K562 (cell line): Measurements from ENCODE around the gene TEDDM1. TPM values are rescaled to one million over a fixed set of nuclear protein-coding genes. Genes with fewer than 3 reads are reported as not detected.

ENCODE experiments used
- ATAC-seq: fragments of 200-7000 bp; cut with Tn5 transposase; 3 replicates; pipeline ENCODE4 v1.9.1; 2020; ENCODE audit warnings: moderate library complexity
- Bru-seq: library from RNA; stranded (reverse); fragments of 400-500 nt; gene quantifications from one replicate; lab custom pipeline; 2021; lab: Mats Ljungman, UMichigan
- BruChase-seq, 2 experiments: library from RNA; stranded (reverse); fragments of 400-500 nt; gene quantifications; one replicate each; lab custom pipeline; 2021; lab: Mats Ljungman, UMichigan
- BruUV-seq: library from RNA; stranded (reverse); fragments of 400-500 nt; replicated peaks from 2 replicates; lab custom pipeline; 2021; lab: Mats Ljungman, UMichigan
- CTCF ChIA-PET: fragments of 300-600 bp; formaldehyde crosslinking; extraction: SDS; loops from one replicate; lab custom pipeline; 2021; ENCODE audit warnings: low intra/inter-chr PET ratio; lab: Yijun Ruan, JAX
- POLR2A ChIA-PET: fragments of 300-600, 350-650 bp; sonication (Branson Sonifier 250); formaldehyde crosslinking; extraction: SDS; loops from one replicate; lab custom pipeline; 2021; ENCODE audit warnings: antibody characterized with exemption, inconsistent platforms; lab: Yijun Ruan, JAX
- DNase-seq, 4 experiments: peaks; one replicate each; pipeline versions ENCODE4 v3.0.0 to v3.0.0-alpha.2; 2011 to 2018; ENCODE audit warnings: low spot score in 3 of 4, mixed read lengths in 3 of 4; ENCODE audit errors: extremely low read depth in 1 of 4
- FAIRE-seq: peaks from 2 replicates; lab custom pipeline; 2011; peaks lifted over from hg19 to GRCh38; lab: Jason Lieb, UNC
- H2AFZ ChIP-seq: 2 replicates; pipeline ENCODE4 v1.6.0; 2011; ENCODE audit warnings: low read depth, low read length, control low read depth, inconsistent platforms
- H3K27ac ChIP-seq: fragments of 200-600 bp; 3 replicates; pipeline ENCODE4 v1.8.0; 2011; ENCODE audit warnings: low read depth, mild to moderate bottlenecking, control low read depth, inconsistent platforms, low read length, moderate library complexity, mixed read lengths; ENCODE audit errors: extremely low read depth
- H3K27me3 ChIP-seq, 2 experiments: fragments of 300-600 bp in 1 of 2; 2 replicates in 1 of 2; 3 replicates in 1 of 2; pipeline versions ENCODE4 v1.6.0 to v1.8.0; 2011; ENCODE audit warnings: inconsistent platforms in 2 of 2, low read length in 2 of 2, mild to moderate bottlenecking in 1 of 2, mixed read lengths in 1 of 2, moderate library complexity in 1 of 2; ENCODE audit not compliant: control insufficient read depth in 2 of 2, insufficient read depth in 2 of 2
- H3K36me3 ChIP-seq: fragments of 300-600 bp; 3 replicates; pipeline ENCODE4 v1.8.0; 2011; ENCODE audit warnings: mild to moderate bottlenecking, low read length, inconsistent platforms; ENCODE audit not compliant: control insufficient read depth, insufficient read depth
- H3K4me1 ChIP-seq, 2 experiments: fragments of 200-600 bp in 1 of 2; replicated peaks in 1 of 2; 2 replicates in 1 of 2; 3 replicates in 1 of 2; pipeline versions ENCODE4 v1.5.1 to v1.8.0; 2011; ENCODE audit warnings: inconsistent platforms in 2 of 2, low read length in 2 of 2, mild to moderate bottlenecking in 1 of 2, mixed read lengths in 1 of 2, moderate library complexity in 1 of 2; ENCODE audit not compliant: control insufficient read depth in 2 of 2, insufficient read depth in 2 of 2
- H3K4me2 ChIP-seq: 2 replicates; pipeline ENCODE4 v1.6.1; 2011; ENCODE audit warnings: low read length, control low read depth, inconsistent platforms, mixed read lengths; ENCODE audit not compliant: insufficient read depth
- H3K4me3 ChIP-seq: fragments of 200-600 bp; sonication (generic), shearing (Covaris generic); 2 replicates; pipeline ENCODE4 v1.5.1; 2016; ENCODE audit warnings: control low read depth, inconsistent platforms
- H3K79me2 ChIP-seq: fragments of 200-600 bp; 3 replicates; pipeline ENCODE4 v1.8.0; 2011; ENCODE audit warnings: low read length, inconsistent platforms; ENCODE audit not compliant: control insufficient read depth, insufficient read depth
- H3K9ac ChIP-seq, 2 experiments: 2 replicates each; pipeline versions ENCODE4 v1.6.0 to v1.6.1; 2011; ENCODE audit warnings: low read depth in 2 of 2, low read length in 2 of 2, control low read depth in 1 of 2, inconsistent platforms in 1 of 2, mild to moderate bottlenecking in 1 of 2, mixed read lengths in 1 of 2; ENCODE audit not compliant: insufficient read depth in 1 of 2
- H3K9me1 ChIP-seq: one replicate; pipeline ENCODE4 v1.6.0; 2011; ENCODE audit warnings: inconsistent platforms, mild to moderate bottlenecking, low read length, moderate library complexity; ENCODE audit not compliant: control insufficient read depth, insufficient read depth
- H3K9me3 ChIP-seq: replicated peaks from 2 replicates; pipeline ENCODE4 v1.5.1; 2011; ENCODE audit warnings: low read depth, low read length, inconsistent platforms; ENCODE audit not compliant: control insufficient read depth, insufficient read depth
- H4K20me1 ChIP-seq: replicated peaks from 2 replicates; pipeline ENCODE4 v1.6.1; 2011; ENCODE audit warnings: low read length, inconsistent platforms, mixed read lengths; ENCODE audit not compliant: control insufficient read depth, insufficient read depth
- HSF4 ChIP-seq: fragments of 250-450 bp; sonication (Bioruptor Pico); IDR thresholded peaks from 2 replicates; pipeline ENCODE4 v2.1.2; 2022; ENCODE audit warnings: mild to moderate bottlenecking, moderate library complexity, borderline replicate concordance
- JUN ChIP-seq, 2 experiments: sonication (generic) in 1 of 2; formaldehyde crosslinking in 1 of 2; IDR thresholded peaks; 2 replicates each; pipeline versions ENCODE4 v1.6.1 to v1.8.0; 2012 to 2022; ENCODE audit warnings: borderline replicate concordance in 2 of 2, mild to moderate bottlenecking in 2 of 2, improper control_type of control experiment in 1 of 2, low read depth in 1 of 2, low read length in 1 of 2, missing genetic modification reagents in 1 of 2
- ZNF143 ChIP-seq: sonication (generic); formaldehyde crosslinking; IDR thresholded peaks from 2 replicates; pipeline ENCODE4 v1.9.0; 2022; ENCODE audit warnings: mild to moderate bottlenecking, missing genetic modification reagents
- ZNF778 ChIP-seq: fragments of 450-650 bp; formaldehyde crosslinking; IDR thresholded peaks from 2 replicates; pipeline ENCODE4 v1.4.0; 2020; ENCODE audit warnings: mild to moderate bottlenecking, moderate library complexity
- WGBS: fragments of 100-300 bp; shearing (Covaris generic); methylation state at CpG from one replicate; pipeline ENCODE4 v1.1.6; 2016; ENCODE audit warnings: low coverage, mixed read lengths; ENCODE audit not compliant: insufficient coverage; ENCODE audit errors: missing lambda C conversion rate; 5-methylcytosine and 5-hydroxymethylcytosine counted together
- in situ Hi-C: fragments of 300-500 bp; cut with MboI; formaldehyde crosslinking; loops from 4 replicates; pipeline ENCODE4 v1.15.0; 2018; ENCODE audit warnings: inconsistent platforms, mixed read lengths
- intact Hi-C: fragments of 100-400 bp; cut with micrococcal nuclease; formaldehyde crosslinking; loops from 2 replicates; pipeline ENCODE4 v1.14.2; 2022
- long read RNA-seq, 3 experiments: library from polyadenylated mRNA in 2 of 3; library from RNA in 1 of 3; unstranded in 2 of 3; stranded (forward) in 1 of 3; transcript quantifications; one replicate each; pipeline ENCODE4 v2.0.0, GENCODE V29; 2019 to 2022
- polyA minus RNA-seq, 3 experiments: library from RNA; depleted of rRNA, polyadenylated mRNA; stranded (reverse); fragments of >200 nt; gene quantifications; 2 replicates each; pipeline ENCODE4 v1.2.3, GENCODE V29; 2011
- polyA plus RNA-seq, 8 experiments: library from polyadenylated mRNA; depleted of rRNA in 4 of 8; stranded (reverse) in 5 of 8; unstranded in 3 of 8; fragments of >200 nt; fragmentation: Nextera tagmentation in 2 of 8; fragmentation: Illumina TruSeq in 1 of 8; extraction: Ambion mirVana in 2 of 8; extraction: Trizol in 1 of 8; gene quantifications; 2 replicates each; pipeline versions ENCODE4 v1.2.1 to v1.2.3, GENCODE V29; 2011 to 2014; ENCODE audit warnings: inconsistent platforms in 1 of 8, missing spikeins in 1 of 8
- total RNA-seq, 7 experiments: library from RNA; depleted of rRNA in 6 of 7; stranded (reverse); fragments of >200 nt in 6 of 7; fragmentation: Illumina TruSeq in 2 of 7; extraction: Trizol in 2 of 7; gene quantifications; 2 replicates each; pipeline versions ENCODE4 v1.2.1 to v1.2.3, GENCODE V29; 2011 to 2021; ENCODE audit warnings: low replicate concordance in 1 of 7
- TF ChIP-seq, protein P1 (sequence below): sonication (generic); formaldehyde crosslinking; IDR thresholded peaks from 2 replicates; pipeline ENCODE4 v1.8.1; 2023; ENCODE audit warnings: mild to moderate bottlenecking, missing genetic modification reagents

Gene TEDDM1
- not detected in 2 replicates for total RNA-seq (2011; cell fraction: chromatin; rRNA removed; ENCODE audit: low replicate concordance)
- not detected in 2 replicates for total RNA-seq (2011; cell fraction: nucleolus; rRNA removed)
- total RNA-seq (2011; cell fraction: nucleoplasm; rRNA removed), result not detected in 2 replicates
- total RNA-seq (2014; rRNA removed) (not detected in 2 replicates), total RNA-seq (2014; rRNA removed; fragmentation: Illumina TruSeq; extraction: Trizol) (not detected in 2 replicates), total RNA-seq (2015; rRNA removed; fragmentation: Illumina TruSeq; extraction: Trizol) (not detected in 2 replicates), total RNA-seq (2021) (not detected in 2 replicates), polyA plus RNA-seq (2011; rRNA removed) (not detected in 2 replicates), polyA plus RNA-seq (2014; fragmentation: Illumina TruSeq; extraction: Trizol) (not detected in 2 replicates), polyA plus RNA-seq (2014; fragmentation: Nextera tagmentation; extraction: Ambion mirVana) (not detected), polyA plus RNA-seq (2014; rRNA removed) (not detected in 2 replicates), polyA minus RNA-seq (2011; rRNA and poly(A)+ RNA removed) (not detected in 2 replicates), Bru-seq, nascent RNA (not detected), BruChase-seq, experiment 1, labeled RNA remaining after a 2-hour chase (not detected), BruChase-seq, experiment 2, labeled RNA remaining after a 6-hour chase (not detected)
- polyA plus RNA-seq (2011; cell fraction: cytosol; rRNA removed), result not detected in 2 replicates
- not detected in 2 replicates for polyA plus RNA-seq (2011; cell fraction: nucleus; rRNA removed)
- 0.10 TPM in 1 of 2 replicates, not detected in the other for polyA plus RNA-seq (2012)
- polyA minus RNA-seq (2011; cell fraction: cytosol; rRNA and poly(A)+ RNA removed), result not detected in 2 replicates
- not detected in 2 replicates for polyA minus RNA-seq (2011; cell fraction: nucleus; rRNA and poly(A)+ RNA removed)
- long read RNA-seq, experiment 1, result 0 reads
- long read RNA-seq, experiment 2, result 0 reads
- long read RNA-seq, experiment 3, result 0 reads

GRCh38 chr1:182400567-182400966, at the start of gene TEDDM1:
TEDDM1 (minus strand) TSS chr1:182400667; CDS start chr1:182400485, 182 bp downstream.
- in situ Hi-C loops (no loop called here), intact Hi-C loops (no loop called here)
- TF ChIP-seq, protein P1, sequence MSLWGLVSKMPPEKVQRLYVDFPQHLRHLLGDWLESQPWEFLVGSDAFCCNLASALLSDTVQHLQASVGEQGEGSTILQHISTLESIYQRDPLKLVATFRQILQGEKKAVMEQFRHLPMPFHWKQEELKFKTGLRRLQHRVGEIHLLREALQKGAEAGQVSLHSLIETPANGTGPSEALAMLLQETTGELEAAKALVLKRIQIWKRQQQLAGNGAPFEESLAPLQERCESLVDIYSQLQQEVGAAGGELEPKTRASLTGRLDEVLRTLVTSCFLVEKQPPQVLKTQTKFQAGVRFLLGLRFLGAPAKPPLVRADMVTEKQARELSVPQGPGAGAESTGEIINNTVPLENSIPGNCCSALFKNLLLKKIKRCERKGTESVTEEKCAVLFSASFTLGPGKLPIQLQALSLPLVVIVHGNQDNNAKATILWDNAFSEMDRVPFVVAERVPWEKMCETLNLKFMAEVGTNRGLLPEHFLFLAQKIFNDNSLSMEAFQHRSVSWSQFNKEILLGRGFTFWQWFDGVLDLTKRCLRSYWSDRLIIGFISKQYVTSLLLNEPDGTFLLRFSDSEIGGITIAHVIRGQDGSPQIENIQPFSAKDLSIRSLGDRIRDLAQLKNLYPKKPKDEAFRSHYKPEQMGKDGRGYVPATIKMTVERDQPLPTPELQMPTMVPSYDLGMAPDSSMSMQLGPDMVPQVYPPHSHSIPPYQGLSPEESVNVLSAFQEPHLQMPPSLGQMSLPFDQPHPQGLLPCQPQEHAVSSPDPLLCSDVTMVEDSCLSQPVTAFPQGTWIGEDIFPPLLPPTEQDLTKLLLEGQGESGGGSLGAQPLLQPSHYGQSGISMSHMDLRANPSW, result no peak
- TF ChIP-seq ZNF778 (CRISPR knock-in tag), result no peak
- TF ChIP-seq ZNF143 (CRISPR knock-in tag), result no peak
- TF ChIP-seq JUN (IDR thresholded peaks at IDR 0.05; ENCODE audit: borderline replicate concordance, low read depth, low read length), result no peak
- TF ChIP-seq JUN (CRISPR knock-in tag; IDR thresholded peaks at IDR 0.05; ENCODE audit: borderline replicate concordance), result no peak
- TF ChIP-seq HSF4 (CRISPR knock-in tag), result no peak

More at GRCh38 chr1:182400567-182400966, at the start of gene TEDDM1:
- CTCF ChIA-PET, result no interaction called here
- H4K20me1 ChIP-seq, result no peaks in the 10 kb centered on the region
- peaks cover 0 to 8% of the 10 kb centered on the region in 2 experiments; a peak in 2 of 5 replicates for H3K4me1 ChIP-seq
- H3K9me3 ChIP-seq, result no peaks in the 10 kb centered on the region
- no peak within 1 kb of the TSS for H3K4me3 ChIP-seq
- H3K9me1 ChIP-seq, result no peaks in the 10 kb centered on the region
- ATAC-seq (no peak), DNase-seq (no peak), FAIRE-seq (no peak)
- no peak within 1 kb of the TSS for H3K27ac ChIP-seq
- H3K36me3 ChIP-seq, result no peaks in the 10 kb centered on the region
- H2AFZ ChIP-seq, result no peak within 1 kb of the TSS
- H3K27me3 ChIP-seq, result no peaks in the 10 kb centered on the region
- no peaks in the 10 kb centered on the region for H3K79me2 ChIP-seq
- POLR2A ChIA-PET, result interaction anchor here (0.6 to 1.6 kb wide), 4 partner anchors 9 to 223 kb away, joined by 3 to 6 read pairs (median 4); partner anchors contain the start of gene GLUL
- H3K9ac ChIP-seq, result no peak within 1 kb of the TSS
- 36% methylated on average over 4 of the region's 4 CpGs for WGBS
- no peak within 1 kb of the TSS for H3K4me2 ChIP-seq
- BruUV-seq, result no TSS peak
